NCI-H446 treated with DMSO at 0.1 percent for 48 hours (cell line): ENCODE data around the gene ARAP1.
A peak's percentile ranks its signal among the peaks of the same experiment; 100 is the strongest.
"Not testable (repeated sequence)": the region's sequence is repeated elsewhere in the genome, so short reads cannot be mapped to it uniquely, and the experiment has no call there.

ENCODE experiments used
- DNase-seq: peaks from one replicate; lab custom pipeline; 2025; lab: John Stamatoyannopoulos, UW

ARAP1 gene

DNA sequence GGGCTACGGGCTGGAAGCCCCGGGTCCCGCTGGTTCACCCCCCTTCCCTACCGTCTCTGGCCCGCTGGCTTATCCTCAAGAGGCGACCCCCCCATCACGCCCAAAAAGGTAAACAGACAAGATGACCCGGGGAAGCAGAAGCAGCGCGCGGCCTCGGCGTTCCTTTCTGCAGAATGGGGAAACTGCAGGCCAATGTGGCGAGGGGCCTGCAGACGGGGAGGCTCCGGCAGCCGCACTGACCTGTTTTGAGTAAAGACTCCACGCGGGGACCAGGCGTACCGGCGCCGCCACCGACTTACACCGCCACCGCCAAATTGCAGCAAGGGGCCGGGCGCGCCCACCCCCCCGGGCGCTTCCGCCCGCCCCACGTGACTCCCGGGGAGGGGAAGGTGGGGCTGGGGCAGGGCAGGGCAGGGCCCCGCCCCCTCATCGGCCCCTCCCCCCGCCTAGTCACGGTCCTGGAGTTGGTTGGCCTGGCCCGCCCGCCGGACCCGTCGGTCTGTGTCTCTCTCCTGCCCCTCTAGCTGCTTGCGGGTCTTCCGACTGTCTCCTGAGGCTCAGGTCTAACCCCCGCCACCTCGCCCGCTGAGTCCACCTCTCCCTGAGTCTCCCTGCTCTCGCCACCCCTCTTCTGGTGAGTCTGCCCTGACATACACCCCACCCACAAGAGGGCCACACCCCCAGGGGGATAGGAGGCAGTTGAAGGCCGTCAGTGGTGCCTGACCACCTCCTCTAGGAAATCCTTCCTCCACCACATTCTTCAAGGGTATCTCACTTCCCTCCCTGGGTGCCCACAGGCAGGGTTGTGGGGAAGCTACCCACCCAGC, at the start of gene ARAP1:
ARAP1 (minus strand) TSS at position 321 of the 827 bp plus-strand sequence. CDS start 25,280 bp downstream, outside the sequence.
- peak; percentile 28 for DNase-seq

- DNase-seq = no peak
Observed at GRCh38 chr11:72799441-72799840, 47.2 kb upstream of the ARAP1 start.

DNA sequence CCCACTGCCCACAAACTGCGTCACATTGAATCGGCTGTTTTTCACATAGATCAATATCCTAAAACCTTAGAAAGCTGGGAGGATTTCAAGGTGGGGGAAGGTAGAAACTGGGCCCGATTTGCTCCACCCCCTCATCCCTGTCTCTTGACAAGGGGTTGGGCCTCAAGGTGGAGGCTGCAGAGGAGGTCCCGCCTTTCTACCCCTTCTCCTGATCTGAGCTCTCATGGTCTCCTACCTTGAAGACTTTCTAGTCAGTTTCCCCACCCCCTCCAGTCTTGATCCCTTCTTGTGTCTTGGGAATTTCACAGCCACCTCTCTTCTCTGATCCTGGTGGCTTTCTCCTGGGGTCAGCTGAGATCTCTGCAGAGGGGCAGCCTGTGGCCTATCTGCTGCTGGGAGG, 46.2 kb upstream of the ARAP1 start:
- DNase-seq = no peak

DNA sequence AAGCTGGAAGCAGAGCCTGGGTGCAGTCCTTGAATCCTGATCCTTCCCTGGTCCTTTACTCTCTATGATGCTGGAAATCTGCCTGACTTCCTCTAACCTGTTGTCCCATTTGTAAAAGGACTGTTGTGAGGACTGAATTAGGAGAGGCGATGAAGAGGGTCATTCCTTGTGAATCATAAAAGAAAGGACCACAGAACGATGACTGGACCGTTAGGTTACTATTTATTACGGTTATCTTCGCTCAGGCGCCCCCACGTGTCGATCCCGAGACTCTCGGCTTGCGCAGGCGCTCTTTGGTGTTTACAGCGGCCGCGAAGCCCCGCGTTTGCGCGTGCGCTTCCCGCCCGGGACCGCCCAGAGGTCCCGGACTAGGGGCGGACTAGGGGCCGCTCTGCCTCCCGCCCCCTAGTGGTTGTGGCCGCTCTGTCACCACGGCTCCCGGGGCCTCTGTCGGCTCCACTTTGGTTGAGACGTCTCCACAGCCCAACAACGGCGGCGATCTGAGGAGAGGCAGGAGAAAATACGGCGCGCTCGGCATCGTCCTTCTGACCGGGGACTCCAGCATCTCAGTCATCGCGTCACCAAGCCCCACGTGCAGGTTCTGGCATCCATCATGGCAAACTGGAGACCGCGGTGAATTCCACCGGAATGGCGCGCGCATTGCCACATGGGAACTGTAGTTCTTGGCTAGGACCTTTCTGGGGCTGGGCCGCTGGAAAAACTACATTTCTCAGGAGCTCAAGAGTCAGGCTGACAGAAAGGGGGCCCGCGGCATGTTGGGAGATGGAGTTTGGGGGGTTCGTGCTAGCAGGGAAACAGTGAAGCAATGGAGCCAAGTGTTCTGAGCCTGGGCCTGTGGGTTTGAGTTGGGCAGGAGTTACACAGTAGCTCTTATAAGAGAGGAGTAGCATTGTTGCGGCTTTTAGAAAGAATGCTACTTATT, 41.5 kb upstream of the ARAP1 start, which contains the start of gene STARD10:
STARD10 (minus strand) TSS at position 623 of the 943 bp plus-strand sequence. CDS start 12,866 bp downstream, outside the sequence.
- peak; percentile 87 for DNase-seq

GRCh38 chr11:72793076-72793424, 40.8 kb upstream of the ARAP1 start:
- no peak for DNase-seq

DNA sequence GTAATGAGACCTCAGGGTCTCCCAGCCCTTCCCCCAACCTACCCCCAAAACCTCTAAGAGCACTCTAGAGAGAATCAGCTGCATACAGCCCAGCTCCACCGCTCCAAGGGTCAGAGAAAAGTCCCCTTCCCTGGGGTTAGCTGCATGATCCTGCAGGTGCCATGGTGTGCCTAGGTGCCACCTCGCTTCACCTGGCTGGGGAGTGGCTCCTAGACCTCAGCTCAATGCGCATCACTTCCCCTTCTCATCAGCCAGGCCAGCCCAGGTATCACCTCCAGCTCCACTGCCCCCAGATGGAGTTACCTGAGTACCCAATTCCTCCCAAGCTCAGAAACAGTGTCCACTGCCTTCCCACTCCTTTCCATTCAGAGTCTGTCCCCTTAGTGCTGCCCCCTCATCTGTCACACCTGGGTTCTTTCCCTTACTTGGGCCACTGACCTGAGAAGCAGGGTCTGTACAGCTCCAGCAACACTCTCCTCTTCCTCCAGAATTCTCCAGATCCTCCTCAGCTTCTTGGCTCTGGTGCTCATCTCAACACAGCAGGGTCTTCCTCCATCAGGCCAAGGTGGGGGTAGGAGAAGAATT, 40.3 kb upstream of the ARAP1 start:
- no peak for DNase-seq

DNA sequence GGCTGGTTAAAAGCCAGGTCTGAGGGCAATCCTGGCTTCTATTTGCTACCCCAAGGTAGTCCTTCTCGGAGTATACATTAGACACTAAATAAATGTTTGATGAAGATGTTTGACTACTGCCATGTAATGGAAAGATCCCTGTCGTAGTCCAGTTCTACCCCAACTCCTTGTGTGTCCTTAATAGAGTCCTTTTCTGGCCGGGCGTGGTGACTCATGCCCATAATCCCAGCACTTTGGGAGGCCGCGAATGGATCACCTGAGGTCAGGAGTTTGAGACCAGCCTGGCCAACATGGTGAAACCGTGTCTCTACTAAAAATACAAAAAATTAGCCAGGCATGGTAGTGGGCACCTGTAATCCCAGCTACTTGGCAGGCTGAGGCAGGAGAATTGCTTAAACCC, 39.0 kb upstream of the ARAP1 start:
- DNase-seq = not testable (repeated sequence)

DNA sequence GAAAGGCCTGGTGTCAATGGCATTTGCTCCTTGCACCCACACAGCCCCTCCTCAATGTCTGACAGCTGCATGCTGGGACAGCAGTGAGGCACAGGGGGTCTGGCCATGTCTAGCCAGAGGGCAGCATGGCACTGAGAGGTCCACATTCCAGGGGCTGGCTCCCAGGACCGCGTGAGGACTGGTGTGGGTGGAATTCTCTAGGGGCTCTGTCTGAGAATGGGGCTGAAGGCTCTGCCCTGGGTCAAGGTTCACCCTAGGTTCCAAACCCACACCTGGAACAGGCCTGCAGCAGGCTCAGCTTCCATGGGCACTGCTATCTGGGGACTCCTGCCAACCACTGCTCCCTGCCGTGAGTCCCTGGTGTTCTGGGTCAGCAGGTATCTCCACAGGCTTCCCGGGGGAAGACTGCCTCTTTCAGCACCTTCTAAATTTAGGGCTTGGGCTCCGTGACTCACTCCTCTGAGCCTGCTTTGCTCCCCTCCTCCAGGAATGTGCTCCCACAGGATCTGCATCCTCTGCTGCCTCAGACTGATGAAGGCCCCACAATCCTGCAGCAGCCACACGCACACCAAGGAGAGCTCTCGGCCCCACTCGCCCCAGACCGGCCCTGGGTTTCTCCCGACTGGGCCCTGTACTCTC, 37.4 kb upstream of the ARAP1 start:
- no peak for DNase-seq

- DNase-seq = no peak
Observed at GRCh38 chr11:72788241-72788640, 36.0 kb upstream of the ARAP1 start.

GRCh38 chr11:72787216-72788104, 35.3 kb upstream of the ARAP1 start:
- no peak for DNase-seq

DNA sequence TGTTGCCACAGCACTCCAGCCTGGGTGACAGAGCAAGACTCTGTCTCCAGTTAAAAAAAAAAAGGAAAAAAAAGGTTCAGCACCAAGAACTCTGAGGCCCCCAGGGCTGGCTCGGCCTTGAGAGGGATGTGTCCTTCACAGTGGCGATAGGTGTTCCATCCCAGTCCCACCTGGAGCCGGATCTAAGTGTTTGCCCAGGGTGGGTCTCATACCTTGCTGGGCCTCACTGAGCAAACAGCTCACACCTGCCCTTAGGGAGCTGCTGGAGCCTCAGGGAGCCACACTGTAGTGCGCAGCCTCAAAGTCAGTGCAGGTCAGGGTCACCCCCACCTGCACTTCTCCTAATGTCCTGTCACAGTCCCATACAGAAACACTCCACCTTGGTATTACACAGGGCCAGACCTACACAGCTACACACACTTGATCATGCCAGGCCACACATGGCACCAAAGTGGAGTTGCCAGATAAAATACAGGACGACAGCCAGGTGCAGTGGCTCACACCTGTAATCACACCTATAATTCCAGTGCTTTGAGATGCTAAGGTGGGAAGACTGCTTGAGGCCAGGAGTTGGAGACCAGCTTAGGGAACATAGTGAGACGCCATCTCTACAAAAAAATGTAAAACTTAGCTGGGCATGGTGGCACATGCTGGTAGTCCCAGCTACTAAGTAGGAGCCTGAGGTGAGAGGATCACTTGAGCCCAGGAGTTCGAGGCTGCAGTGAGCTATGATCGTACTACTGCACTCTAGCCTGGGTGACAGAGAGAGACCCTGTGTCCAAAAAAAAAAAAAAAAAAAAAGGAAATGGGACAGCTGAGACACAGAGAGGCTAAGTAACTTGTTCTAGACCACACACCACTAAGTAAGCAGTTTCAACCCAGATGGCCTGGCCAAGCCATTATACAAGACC, 34.4 kb upstream of the ARAP1 start:
- no peak for DNase-seq

- DNase-seq = no peak
Observed at GRCh38 chr11:72784662-72785061, 32.5 kb upstream of the ARAP1 start.

GRCh38 chr11:72783144-72783905, 31.1 kb upstream of the ARAP1 start:
- DNase-seq = no peak

DNA sequence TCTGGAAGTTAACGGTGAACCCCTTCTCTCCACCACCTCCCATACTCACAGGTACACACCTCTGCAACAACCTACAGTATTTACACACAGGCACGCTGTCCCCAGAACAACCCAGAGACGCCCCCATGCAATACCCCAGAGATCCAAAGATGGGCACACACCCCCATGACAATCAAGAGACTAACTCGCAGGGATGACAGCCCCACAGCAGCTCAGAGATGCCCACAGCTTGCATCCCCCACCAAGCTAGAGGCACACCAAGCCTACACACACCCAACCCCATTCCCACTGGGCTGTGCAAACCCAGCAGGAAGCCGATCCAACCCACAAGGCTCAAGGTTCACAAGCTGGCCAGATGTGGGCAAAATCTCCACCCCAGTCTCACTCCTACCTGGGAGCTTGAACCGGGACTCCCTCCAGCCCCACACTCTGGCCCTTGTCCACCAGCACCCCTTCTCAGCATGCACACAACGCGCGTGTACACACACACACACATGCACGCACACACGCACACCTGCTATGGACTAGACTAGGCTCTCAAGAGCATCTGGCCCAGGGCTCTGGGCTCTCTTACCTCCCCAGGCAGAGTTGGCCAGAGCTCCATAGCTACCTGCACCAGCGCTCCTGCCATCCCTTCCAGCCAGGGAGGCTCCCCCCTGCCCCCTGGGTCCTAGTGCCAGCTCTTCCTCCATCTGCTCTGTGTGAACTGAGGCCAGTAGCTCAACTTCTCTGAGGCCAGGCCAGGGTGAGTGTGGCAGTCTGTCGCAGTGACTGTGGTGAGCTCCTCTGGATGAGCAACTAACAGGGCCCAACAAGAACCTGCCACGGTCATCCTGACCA, 30.1 kb upstream of the ARAP1 start:
- no peak for DNase-seq

DNA sequence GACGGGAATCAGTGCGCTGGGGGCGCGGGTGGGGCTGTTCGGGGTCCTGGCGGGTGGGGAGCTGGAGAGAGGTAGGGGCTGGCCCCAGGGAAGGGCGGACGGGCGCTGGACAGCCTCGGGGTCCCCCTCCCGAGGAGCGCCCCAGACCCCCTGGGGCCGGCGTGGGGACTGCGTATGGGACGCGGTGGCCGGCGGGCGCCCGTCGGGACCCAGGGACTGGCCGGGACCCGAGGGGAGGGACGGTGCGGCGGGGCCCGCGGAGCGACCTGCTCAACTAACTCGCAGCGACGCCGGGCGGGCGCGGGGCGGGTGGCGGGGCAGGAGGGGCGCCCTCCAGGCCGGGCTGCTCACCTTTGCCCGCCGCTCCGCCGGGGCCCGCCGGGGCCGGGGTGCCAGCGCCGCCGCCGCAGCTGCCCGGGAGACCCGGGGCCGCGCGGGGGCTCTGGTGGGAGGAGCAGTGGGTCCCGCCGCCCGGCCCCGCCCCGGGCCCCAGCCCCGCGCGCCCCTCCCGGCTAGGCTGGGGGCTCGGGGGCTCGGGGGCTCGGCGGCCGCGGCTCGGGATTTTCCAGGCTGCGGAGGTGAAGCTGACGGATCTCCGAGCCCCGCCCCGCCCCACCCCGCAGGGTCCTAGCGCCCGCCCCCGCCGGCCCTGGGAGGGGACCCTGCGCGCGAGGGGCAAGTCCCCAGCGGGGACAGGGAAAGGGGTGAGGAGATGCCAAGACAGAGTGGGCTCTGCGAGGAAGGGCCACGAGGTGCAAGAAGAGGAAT, 29.3 kb upstream of the ARAP1 start:
- DNase-seq = no peak

DNA sequence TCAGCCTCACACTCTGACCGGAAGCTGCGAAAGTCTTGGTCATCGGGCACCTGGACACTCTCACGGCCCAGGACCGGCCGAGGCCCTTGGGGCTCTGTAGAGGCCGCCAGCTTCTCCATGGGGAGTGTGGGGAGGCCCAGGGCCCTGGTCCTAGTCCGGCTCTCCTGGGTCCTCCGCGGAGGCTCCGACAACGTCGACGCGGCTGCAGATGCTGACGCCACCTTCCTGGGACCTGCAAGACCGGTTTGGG, 28.8 kb upstream of the ARAP1 start:
- DNase-seq = no peak

- no peak for DNase-seq
Observed at GRCh38 chr11:72780296-72781062, 28.3 kb upstream of the ARAP1 start.
